Stimulated activated CD8-positive, alpha-beta memory T cell treated with anti-CD3 and anti-CD28 coated beads, Interleukin-7, amount 100 ng/mL, for 4 hours (primary cell): ENCODE data around the gene KCNK3.

Source experiments
- DNase-seq, 2 donors: peaks; one replicate each; pipeline ENCODE4 v3.0.0-alpha.2; 2020; ENCODE audit warnings: low read depth in 2 of 2

Gene KCNK3

DNA sequence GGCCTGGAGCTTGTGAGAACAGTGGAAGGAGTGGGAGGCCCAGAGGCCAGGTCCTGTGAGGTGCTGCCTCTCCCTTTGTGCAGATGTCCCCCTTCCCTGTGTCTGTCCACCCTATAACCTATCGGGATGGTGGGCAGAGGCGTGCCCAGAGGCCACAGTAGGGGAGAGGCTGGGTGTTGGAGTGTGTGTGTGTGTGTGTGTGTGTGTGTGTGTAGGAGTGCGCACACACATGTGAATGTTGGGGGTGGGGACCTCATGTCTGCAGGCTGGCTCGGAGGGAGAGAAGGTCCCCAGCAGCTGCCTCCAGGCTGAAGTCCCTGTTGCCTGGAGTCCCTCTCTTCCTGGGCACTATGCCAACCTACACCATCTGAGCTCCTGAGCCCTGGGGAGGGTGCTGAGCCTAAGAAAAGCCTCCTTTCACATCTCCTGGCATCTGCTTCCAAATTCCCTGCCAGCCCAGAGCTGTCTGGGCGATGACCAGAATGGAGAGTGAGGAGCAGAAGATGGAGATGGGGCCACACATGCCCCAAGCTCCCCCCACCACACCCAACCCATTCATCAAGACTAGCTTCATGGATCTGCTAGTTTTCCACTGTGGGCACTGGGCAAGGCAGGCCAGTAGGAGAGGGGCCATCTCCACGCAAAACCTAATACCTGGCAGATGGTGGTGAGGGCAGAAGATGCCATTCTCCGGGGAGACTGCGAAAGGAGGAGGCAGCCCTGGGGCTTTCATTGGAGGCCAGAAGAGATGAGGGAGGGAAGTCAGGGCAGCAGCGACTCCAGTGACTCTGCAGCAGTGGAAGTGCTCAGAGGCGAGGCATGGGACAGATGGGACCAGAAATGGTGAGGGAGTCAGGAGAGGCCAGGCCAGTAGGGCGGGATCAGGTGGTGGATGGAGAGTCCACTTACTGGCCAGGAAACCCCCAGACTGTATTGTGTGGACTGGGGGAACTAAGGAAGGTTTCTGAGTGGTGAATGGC lies 20.3 kb downstream of the KCNK3 start:
- no peak for DNase-seq

DNA sequence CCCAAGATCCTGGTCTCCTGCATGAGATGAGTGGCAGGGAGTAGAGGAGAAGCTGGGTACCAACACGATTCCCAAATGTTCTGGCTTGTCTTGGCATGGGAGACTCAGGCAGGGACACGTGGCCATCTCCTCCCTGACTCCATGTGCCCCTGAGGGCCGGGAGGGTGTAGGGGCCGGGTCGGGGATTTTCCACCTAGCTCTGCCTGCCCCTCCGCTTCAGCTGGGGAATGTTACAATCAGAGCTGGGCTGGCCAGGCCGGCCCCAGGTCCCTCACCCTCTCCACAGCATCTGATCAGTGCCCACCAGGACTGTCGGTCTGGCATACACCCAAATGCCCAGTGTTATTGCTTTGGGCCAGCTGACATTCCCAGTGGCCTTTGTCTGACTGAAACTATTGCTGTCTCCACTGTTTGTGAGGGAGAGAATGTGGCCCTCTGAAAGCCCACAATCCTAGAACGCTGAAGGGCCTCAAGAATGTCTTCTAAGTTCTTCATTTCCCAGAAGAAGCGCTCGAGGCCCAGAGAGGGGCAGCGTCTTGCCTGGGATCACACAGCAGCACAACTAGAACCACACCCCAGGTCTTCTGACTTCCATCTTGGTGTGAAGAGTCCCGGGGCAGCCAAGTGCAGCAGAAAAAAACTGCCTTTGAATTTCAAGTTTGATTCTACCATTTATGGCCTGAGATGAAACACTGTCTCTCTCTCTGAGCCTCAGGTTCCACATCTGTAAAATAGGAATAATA lies 23.2 kb downstream of the KCNK3 start:
- DNase-seq = no peak

DNA sequence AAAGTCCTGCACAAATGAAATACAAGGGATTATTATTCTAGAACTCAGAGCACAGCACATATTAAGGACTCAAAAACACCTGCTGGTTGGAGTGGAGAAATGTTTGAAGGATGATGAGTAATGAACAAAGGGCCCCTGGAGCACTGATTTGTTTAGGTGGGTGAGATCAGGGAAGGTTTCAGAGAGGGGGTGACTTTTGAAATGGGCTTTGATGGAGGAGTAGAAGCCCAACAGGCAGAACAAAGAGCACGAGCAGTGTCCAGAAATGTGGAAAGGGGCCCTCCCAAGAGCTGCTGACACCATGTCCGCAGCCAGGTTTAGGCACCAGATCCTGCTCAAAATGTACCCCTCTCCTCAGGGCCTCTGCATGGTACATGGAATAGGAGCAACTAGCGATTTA lies 23.8 kb downstream of the KCNK3 start:
- DNase-seq = no peak

DNA sequence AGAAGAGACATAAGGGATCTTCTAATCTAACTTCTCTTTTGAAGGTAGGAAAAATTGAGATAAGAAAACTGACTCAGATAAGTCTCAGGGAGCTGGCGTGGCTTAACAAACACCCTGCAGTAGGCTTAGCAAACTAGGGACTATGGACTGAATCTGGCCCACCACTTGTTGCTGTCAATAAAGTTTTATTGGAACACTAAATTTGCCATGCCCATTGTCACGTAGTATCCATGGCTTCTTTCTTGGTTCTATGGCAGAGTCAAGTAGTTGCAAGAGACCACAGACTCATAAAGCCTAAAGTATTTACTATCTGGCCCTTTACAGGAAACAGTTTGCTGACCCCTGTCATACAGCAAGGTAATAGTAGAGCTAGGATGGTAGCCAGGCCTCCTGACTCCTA lies 24.2 kb downstream of the KCNK3 start:
- DNase-seq = no peak

DNA sequence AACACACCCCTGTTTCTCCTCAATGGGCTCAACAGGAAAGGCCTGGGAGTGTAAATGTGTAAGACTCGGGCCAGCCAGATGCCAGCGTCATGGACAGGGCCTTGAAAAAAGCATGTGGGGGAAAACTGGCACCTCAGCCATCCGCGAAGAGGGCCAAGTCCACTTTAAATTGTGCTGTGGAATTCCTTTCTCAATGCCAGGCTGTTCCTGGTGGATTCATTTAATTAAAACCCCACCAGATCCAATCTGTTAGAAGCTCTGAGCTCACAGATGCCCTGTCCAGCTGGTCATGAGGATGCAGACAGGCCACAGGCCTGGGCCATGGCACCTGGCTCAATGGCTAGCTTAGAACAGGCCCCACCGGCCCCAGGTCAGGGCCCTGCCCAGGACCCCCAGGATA lies 24.8 kb downstream of the KCNK3 start:
- DNase-seq = no peak

DNA sequence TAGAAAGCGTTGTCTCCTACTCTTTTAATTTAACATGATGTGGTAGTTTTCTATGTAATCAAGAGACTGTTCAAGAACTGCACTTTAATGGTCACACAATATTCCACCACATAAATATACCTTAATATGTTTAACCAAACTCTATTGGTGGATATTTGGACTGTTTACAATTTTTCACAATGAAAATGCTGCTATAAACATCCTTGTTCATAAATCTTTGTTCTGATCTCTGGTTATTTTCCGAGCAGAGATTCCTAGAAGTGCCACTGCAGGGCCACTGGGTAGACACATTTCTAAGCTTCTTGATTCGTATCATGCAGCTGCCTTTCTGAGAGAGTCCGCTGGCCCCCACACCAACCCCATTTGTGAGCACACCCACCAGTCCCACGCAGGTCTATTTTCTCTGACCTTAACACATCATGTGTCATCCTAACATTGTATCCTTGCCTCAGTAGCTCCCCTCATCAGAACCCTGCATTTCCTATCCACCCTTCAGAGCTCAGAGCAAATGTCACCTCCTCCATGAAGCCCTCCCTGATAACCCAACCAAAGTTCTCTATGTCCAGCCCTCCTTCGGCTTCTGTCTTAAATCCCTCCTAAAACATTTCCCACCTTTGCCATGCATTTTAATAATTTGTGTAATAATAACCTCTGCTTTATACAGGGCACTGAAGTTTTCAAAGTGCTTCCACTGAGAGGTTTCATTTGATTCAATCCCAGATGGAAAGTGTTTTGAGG lies 26.6 kb downstream of the KCNK3 start:
- DNase-seq = no peak

DNA sequence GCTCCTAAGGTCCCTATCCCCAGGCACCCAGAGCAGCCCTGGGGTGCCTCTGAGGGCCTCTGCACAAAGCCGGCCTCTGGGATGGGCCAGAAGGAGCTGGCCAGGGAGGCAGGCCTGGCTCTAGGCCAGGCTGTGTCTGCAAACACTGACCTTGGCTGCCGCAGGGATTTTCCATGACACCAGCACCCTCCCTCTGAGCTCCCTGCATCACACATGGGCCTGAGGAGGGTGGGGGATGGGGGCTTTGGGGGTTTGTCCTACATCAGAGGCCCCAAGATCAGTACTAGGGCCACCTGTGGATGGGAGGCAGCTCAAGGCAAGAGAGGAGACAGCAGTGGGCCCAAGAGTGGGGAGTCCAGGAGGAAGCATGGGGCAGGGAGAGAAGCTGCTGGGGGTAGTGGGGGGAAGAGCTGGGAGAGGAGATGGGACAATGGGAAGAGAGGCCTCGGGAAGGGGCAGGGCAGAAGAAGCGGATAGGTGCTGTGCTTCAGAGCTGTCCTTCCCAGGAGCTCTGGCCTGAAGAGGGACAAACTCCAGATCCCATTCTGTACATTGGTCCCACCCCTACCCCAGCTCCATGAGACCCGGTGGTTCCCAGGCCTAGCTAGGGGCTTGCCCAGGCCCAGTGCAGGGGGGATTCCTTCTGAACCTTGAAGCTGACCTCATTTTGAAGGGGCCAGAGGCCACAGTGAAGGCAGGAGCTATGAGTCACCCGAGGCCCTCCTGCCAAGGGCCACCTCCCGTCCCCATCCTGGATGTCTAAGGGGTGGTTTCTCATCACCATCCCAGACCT lies 28.0 kb downstream of the KCNK3 start:
- DNase-seq = no peak

DNA sequence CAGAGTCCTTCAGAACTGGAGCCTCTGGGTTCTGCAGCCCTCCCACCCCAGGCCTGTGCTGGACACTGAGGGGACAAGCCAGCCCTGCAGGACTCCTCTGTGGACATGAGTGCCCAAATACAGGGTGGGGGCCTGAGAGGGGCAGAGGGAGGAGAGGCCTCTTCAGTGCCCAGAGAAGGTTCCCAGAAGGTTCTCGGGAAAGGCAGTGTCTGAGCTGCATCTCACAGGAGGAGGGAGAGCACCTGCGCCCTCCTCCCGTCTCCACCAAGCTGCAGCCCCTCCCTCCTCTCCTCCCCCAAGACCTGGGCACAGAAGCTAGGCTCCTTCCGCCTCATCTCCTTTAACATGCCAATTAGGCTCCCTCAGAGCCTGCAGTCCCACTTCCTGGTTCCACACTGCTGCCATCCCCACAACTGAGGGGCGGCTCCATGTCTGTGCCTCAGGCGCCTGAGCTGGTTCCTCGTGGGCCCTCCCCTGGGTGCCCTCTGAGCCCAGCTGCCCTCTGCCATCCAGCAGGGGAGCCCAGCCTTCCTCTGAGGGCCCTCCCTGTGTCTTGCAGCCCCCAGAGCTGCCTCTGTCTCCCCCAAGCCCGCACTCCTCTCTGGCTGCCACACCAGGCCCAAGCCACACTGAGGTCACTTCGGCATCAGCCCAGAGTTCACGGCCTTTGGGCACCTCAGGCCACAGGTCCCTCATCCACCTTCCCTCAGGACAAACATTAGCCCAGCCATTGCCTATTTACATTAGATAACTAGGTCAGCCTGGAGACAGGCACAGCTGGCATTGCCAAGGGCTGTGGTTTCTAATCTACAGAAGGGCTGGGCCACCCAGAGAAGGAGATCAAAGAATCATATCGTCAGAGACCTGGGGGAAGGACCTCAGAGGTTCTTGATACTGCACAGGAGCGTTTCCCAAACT lies 28.9 kb downstream of the KCNK3 start:
- no peak for DNase-seq

DNA sequence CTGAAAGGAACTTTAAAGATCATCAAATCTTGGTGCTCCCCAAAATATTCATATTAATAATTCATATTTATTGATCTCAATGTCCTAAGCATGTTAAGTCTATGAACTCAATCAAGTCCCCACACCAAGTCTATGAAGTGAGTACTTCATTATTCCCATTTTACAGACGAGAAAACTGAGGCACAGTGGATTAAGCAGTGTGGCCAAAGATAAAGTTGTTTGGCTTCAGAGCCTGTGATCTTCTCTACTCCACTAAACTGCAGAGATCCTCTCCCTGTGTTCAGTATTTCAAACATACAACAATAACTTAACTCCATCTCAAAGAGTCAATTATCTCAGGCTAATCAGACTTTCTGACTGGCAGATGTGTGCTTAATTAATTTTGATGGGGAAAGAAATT lies 29.8 kb downstream of the KCNK3 start:
- DNase-seq = no peak

DNA sequence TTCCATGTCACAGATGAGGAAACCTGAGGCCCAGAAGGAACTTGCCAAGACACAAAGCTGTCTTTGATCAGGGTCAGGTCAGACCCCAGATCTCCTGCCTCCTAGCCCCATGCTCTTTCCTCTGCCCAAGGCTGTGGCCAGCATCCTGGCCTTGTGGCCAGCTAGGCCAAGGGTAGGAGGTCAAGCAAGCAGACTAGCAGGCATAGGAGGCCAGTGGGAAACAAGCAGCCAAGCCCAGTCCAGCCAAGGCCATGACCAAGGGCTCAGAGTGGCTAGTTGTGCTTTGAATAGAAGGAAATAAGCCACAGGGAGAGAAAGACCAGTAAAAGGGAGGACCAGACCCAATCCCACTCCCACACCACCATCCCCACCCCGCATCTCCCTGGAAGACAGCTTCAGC lies 30.4 kb downstream of the KCNK3 start:
- no peak for DNase-seq

DNA sequence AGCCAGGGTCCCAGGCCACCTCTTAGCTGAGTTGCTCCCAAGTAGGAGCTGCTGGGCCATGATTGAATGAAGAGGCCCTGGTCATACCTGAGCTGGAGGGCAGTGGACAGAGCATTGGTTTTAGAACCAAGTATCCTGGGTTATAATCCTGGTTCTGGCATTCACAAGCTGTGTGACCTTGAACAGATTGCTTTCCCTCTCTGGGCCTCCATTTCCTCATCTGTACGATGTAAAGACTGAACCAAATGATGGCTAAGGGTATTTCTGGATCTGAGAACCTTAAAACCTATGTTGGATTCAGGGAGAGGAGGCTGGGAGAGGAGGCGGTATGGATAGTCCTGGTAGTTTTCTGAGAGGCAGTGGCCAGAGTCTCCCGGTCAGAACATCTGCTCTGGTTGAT lies 31.0 kb downstream of the KCNK3 start:
- no peak for DNase-seq

DNA sequence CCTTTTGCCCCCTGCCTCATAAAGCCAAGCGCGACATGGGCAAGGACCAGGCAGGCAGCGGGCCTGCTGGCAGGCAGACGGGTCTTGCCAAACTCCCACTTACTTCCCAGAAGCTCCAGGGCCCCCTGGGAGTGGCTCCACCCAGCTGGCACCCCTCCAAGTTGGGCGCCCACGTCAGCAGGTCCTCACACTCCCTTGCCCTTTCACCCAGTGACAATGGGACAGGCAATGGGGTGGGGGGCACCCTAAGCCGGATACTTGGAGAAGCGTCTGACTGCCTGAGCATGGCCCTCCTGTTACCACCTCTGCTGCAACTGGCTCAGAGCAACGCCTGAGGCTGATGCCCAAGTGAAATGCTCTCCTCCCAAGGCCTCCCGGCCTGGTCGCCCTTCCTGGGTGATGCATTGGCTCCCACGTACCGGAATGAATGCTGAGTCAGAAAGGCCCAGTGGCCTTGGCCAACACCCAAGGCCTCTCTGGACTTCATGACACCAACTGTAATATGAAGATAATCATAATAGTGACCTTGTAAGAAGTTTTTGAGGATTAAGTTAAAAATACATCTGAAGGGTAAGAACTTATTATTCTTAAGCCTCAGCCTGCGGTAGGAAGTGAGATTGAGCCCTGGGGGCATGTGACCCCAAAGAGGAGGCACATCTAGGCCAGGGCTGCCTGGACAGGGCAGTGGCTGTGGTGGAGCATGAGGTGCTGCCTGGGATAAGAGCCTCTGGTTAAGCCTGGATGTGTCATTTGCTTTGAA lies 31.6 kb downstream of the KCNK3 start:
- DNase-seq = no peak

DNA sequence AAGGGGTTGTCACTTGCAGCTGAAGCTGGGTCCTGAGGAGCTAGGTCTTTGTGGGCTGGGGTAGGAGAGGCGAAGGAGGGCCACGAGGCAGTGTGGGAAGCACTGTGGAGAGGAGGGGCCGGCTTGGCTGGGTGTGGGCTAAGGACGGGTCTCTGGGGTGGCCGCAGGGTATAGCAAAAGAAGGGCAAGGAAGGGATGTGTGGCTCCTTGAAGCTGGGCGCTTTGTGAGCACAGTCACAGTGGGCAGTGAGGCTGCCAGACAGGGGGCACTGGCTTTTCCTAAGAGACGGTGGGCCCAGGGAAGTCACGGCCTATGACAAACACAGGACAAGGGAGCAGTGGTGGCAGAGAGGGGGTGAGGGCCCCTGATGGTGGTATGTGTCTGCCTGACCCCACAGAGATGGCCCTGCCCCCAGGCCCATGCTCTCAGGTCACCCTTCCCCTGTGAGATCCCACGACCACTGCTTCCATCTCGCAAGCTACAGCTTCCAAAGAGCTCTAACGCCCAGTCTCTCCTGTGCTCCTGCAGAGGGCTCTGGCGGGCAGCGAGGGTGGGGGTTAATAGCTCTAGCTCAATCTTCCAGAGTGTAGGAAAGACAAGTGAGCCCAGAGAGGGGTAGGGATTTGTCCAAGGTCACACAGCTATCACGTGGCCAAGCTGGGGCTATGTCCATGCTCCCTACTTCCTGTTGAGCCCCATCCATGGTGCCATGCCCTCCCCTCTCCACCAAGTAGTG lies 32.4 kb downstream of the KCNK3 start:
- DNase-seq = no peak

DNA sequence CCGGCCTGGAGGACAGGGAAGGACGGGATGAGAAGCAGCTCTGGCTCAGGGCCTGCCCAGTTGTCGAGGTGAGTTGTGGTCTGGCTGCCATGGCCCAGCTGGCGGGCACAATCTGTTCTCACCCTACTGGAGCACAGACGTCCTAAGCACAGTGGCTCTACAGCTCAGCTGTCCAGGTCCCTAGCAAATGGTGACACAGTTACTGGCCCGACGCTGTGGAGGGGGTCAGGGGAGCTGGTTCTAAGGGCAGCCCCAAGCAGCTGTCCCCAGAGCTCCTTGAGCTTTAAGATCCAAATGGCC lies 32.9 kb downstream of the KCNK3 start:
- DNase-seq = no peak

DNA sequence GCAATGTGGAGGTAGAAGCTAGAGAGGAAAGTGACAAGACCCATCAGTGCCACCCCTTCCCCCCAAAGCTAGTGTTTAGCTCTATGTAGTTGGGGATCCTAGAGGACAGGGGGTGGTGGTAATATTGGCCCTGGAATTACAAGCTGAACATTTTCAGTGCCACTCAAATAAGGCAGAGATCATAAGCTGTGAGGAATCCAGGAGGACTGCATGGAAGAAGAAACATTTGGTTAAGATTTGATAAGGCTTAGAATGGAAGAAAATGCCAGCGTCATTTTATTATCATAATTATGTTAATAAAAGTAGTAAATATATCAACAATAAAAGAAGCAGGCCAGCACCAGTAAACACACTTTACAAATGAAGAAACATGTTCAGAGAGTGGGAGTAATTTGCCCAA lies 33.7 kb downstream of the KCNK3 start:
- DNase-seq = no peak

DNA sequence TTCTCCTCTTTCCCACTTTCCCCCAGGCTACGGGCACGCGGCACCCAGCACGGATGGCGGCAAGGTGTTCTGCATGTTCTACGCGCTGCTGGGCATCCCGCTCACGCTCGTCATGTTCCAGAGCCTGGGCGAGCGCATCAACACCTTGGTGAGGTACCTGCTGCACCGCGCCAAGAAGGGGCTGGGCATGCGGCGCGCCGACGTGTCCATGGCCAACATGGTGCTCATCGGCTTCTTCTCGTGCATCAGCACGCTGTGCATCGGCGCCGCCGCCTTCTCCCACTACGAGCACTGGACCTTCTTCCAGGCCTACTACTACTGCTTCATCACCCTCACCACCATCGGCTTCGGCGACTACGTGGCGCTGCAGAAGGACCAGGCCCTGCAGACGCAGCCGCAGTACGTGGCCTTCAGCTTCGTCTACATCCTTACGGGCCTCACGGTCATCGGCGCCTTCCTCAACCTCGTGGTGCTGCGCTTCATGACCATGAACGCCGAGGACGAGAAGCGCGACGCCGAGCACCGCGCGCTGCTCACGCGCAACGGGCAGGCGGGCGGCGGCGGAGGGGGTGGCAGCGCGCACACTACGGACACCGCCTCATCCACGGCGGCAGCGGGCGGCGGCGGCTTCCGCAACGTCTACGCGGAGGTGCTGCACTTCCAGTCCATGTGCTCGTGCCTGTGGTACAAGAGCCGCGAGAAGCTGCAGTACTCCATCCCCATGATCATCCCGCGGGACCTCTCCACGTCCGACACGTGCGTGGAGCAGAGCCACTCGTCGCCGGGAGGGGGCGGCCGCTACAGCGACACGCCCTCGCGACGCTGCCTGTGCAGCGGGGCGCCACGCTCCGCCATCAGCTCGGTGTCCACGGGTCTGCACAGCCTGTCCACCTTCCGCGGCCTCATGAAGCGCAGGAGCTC lies 35.4 kb downstream of the KCNK3 start:
- DNase-seq = peak in 1 of 2 donors; percentile 2

DNA sequence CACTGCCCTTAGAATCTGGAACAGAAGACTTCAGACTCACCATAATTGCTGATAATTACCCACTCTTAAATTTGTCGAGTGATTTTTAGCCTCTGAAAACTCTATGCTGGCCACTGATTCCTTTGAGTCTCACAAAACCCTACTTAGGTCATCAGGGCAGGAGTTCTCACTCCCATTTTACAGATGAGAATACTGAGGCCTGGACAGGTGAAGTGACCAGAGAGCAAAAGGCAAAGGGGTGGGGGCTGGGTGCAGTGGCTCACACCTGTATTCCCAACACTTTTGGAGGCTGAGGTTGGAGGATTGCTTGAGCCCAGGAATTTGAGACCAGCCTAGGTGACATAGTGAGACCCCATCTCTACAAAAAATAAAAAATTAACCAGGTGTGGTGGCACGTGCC lies 36.8 kb downstream of the KCNK3 start:
- DNase-seq = no peak
